AG10803 (cell line): ENCODE data around the gene CCNL1.
"Not testable (repeated sequence)": the region's sequence is repeated elsewhere in the genome, so short reads cannot be mapped to it uniquely, and the experiment has no call there.

Experiments used
- DNase-seq: peaks from one replicate; pipeline ENCODE4 v3.0.0; 2010; ENCODE audit warnings: low read depth
- H3K4me3 ChIP-seq: 2 replicates; pipeline ENCODE4 v1.5.1; 2011; ENCODE audit warnings: mild to moderate bottlenecking, low read length, control low read depth
- TF ChIP-seq, protein P1 (sequence below): conservative IDR thresholded peaks from 2 replicates; pipeline ENCODE4 v1.5.1; 2011; ENCODE audit warnings: mild to moderate bottlenecking, low read length, control low read depth, inconsistent platforms

Gene CCNL1

GRCh38 chr3:157107037-157107436, 52.9 kb downstream of the CCNL1 start:
- H3K4me3 ChIP-seq: no peak overlapping the region
- TF ChIP-seq, protein P1, sequence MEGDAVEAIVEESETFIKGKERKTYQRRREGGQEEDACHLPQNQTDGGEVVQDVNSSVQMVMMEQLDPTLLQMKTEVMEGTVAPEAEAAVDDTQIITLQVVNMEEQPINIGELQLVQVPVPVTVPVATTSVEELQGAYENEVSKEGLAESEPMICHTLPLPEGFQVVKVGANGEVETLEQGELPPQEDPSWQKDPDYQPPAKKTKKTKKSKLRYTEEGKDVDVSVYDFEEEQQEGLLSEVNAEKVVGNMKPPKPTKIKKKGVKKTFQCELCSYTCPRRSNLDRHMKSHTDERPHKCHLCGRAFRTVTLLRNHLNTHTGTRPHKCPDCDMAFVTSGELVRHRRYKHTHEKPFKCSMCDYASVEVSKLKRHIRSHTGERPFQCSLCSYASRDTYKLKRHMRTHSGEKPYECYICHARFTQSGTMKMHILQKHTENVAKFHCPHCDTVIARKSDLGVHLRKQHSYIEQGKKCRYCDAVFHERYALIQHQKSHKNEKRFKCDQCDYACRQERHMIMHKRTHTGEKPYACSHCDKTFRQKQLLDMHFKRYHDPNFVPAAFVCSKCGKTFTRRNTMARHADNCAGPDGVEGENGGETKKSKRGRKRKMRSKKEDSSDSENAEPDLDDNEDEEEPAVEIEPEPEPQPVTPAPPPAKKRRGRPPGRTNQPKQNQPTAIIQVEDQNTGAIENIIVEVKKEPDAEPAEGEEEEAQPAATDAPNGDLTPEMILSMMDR: no peak
- no peak for DNase-seq

DNA sequence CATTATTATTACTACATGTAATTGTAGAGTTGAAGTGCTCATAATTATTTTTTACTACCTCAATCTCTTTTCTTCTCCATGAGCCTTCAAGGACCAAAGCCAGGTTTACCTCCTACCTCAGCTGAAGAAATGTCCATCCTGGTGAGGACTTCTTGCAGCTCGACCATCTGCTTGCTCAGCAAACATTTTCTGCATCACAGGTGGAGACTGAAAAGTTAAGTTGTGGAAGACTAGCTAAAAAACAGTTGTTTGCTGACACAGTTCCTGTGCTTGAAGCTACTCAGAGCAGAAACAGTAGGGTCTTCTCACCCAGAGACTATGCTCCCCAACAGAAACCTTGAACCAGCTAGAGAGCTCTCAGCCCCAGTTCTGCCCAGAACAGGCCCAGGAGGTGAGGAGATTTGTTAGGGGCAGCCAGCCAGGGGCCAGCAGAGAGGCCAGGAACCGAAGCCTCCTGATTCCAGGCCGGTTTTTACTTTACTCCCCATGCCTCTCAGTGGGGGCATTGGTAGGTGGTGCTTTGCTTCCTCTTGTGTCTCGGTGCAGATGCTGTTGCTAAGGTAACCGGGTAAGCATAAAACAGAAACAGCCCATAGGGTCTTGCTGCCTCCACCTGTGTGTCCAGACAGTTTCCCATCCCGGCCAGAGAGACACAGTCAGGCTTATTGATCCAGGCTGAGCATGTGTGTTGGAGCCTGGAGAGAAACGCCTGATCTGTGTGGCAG, 54.9 kb downstream of the CCNL1 start:
- no peak for DNase-seq
- TF ChIP-seq, protein P1: no peak

GRCh38 chr3:157104521-157104920, 55.4 kb downstream of the CCNL1 start:
- TF ChIP-seq, protein P1: no peak
- no peak for DNase-seq
- H3K4me3 ChIP-seq: no peak overlapping the region

More for the DNA sequence above, 54.9 kb downstream of the CCNL1 start:
- no peak overlapping the region for H3K4me3 ChIP-seq

- DNase-seq: no peak
- TF ChIP-seq, protein P1: no peak
- no peak overlapping the region for H3K4me3 ChIP-seq
Measured at GRCh38 chr3:157103860-157104259, 56.1 kb downstream of the CCNL1 start.

GRCh38 chr3:157103280-157103679, 56.7 kb downstream of the CCNL1 start:
- H3K4me3 ChIP-seq: no peak overlapping the region
- TF ChIP-seq, protein P1: no peak
- no peak for DNase-seq

DNA sequence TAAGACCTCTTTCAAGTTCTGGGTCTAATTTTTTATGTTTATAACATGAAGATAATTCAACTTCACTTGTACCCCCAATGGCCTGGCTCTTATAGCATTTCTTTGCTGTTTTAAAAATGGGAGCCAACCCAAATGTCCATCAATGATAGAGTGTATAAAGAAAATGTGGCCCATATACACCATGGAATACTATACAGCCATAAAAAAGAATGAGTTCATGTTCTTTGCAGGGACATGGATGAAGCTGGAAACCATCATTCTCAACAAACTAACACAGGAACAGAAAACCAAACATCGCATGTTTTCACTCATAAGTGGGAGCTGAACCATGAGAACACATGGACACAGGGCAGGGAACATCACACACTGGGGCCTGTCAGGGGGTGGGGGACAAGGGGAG, 57.4 kb downstream of the CCNL1 start:
- H3K4me3 ChIP-seq, DNase-seq: not testable (repeated sequence)

- DNase-seq: no peak
- TF ChIP-seq, protein P1: no peak
- no peak overlapping the region for H3K4me3 ChIP-seq
Measured at GRCh38 chr3:157102098-157102497, 57.8 kb downstream of the CCNL1 start.
